Activated CD8-positive, alpha-beta T cell treated with anti-CD3 and anti-CD28 coated beads for 36 hours (primary cell): ENCODE measurements around the gene RAD23B. TPM values are rescaled to one million over a fixed set of nuclear protein-coding genes. Genes with fewer than 3 reads are reported as not detected.

ENCODE experiments used
- ATAC-seq: fragments of 200-7000 bp; cut with Tn5 transposase; one replicate; pipeline ENCODE4 v1.10.0; 2021; ENCODE audit warnings: mild to moderate bottlenecking, moderate library complexity
- CTCF ChIA-PET: fragments of 350-600 bp; sonication (Branson Sonifier 250); formaldehyde crosslinking; loops from one replicate; lab custom pipeline; 2021; ENCODE audit warnings: antibody characterized with exemption; lab: Charles Lee
- POLR2A ChIA-PET: fragments of 350-600 bp; sonication (Branson Sonifier 250); formaldehyde crosslinking; loops from one replicate; lab custom pipeline; 2021; ENCODE audit warnings: antibody characterized with exemption; lab: Charles Lee
- DNase-seq: peaks from one replicate; pipeline ENCODE4 v3.0.0-alpha.2; 2020
- H3K27ac Mint-ChIP-seq: one replicate; pipeline ENCODE4 v1.8.0; 2021; ENCODE audit warnings: mild to moderate bottlenecking, mixed read lengths
- H3K27me3 Mint-ChIP-seq: one replicate; pipeline ENCODE4 v1.8.0; 2021; ENCODE audit warnings: mixed read lengths
- H3K36me3 Mint-ChIP-seq: one replicate; pipeline ENCODE4 v1.8.0; 2021; ENCODE audit warnings: low read depth, mixed read lengths
- H3K4me1 Mint-ChIP-seq: one replicate; pipeline ENCODE4 v1.8.0; 2021; ENCODE audit warnings: low read depth, mixed read lengths
- H3K4me3 Mint-ChIP-seq: one replicate; pipeline ENCODE4 v1.8.0; 2021; ENCODE audit warnings: mild to moderate bottlenecking, moderate library complexity, mixed read lengths
- H3K9me3 Mint-ChIP-seq: one replicate; pipeline ENCODE4 v1.8.0; 2021; ENCODE audit warnings: mixed read lengths
- intact Hi-C: fragments of 100-400 bp; cut with micrococcal nuclease; formaldehyde crosslinking; loops from one replicate; pipeline ENCODE4 v1.10.0; 2022
- total RNA-seq, 2 experiments: library from RNA; stranded (reverse); gene quantifications; one replicate each; pipeline ENCODE4 v1.2.3, GENCODE V29; 2021
- TF ChIP-seq, protein P1 (sequence below): fragments of 200-600 bp; IDR thresholded peaks from one replicate; pipeline ENCODE4 v1.8.0; 2022; ENCODE audit warnings: antibody characterized with exemption, mild to moderate bottlenecking

RAD23B gene
- total RNA-seq, 2 experiments from 2014 or later: 115 to 117 TPM

DNA sequence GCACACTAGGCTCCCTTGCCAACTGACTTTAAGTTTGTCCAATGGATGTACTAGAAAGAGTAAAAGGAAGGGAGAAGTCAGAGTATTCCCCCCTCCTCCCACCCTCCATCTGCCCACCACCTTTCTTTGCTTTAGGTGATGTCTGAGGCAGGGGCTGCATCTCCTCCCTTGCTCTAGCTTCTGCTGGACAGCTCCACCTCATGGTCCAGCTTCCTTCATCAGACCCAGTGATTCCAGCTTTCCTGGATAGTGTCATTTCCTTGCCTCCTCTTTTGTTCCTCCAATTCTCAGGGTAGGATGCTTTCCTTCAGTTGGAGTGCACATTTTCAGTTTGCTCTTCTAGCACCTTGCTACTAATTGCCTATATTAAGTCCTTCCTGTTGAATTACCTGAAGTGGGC lies 67.4 kb downstream of the RAD23B start:
- Mint-ChIP-seq H3K27ac (no peak overlapping the region), H3K36me3 (no peaks in the 10 kb centered on the region), H3K4me3 (no peak overlapping the region), H3K27me3 (peaks cover 14% of the 10 kb centered on the region), H3K9me3 (no peaks in the 10 kb centered on the region), H3K4me1 (peaks cover 2% of the 10 kb centered on the region)
- ATAC-seq (no peak), DNase-seq (no peak)
- intact Hi-C loops: no loop called here
- TF ChIP-seq, protein P1, sequence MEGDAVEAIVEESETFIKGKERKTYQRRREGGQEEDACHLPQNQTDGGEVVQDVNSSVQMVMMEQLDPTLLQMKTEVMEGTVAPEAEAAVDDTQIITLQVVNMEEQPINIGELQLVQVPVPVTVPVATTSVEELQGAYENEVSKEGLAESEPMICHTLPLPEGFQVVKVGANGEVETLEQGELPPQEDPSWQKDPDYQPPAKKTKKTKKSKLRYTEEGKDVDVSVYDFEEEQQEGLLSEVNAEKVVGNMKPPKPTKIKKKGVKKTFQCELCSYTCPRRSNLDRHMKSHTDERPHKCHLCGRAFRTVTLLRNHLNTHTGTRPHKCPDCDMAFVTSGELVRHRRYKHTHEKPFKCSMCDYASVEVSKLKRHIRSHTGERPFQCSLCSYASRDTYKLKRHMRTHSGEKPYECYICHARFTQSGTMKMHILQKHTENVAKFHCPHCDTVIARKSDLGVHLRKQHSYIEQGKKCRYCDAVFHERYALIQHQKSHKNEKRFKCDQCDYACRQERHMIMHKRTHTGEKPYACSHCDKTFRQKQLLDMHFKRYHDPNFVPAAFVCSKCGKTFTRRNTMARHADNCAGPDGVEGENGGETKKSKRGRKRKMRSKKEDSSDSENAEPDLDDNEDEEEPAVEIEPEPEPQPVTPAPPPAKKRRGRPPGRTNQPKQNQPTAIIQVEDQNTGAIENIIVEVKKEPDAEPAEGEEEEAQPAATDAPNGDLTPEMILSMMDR: no peak
- ChIA-PET CTCF (interaction anchor here (1.6 kb wide), 1 partner anchor 9 kb away, joined by 8 read pairs; no protein-coding TSS in a partner anchor), POLR2A (no interaction called here)

DNA sequence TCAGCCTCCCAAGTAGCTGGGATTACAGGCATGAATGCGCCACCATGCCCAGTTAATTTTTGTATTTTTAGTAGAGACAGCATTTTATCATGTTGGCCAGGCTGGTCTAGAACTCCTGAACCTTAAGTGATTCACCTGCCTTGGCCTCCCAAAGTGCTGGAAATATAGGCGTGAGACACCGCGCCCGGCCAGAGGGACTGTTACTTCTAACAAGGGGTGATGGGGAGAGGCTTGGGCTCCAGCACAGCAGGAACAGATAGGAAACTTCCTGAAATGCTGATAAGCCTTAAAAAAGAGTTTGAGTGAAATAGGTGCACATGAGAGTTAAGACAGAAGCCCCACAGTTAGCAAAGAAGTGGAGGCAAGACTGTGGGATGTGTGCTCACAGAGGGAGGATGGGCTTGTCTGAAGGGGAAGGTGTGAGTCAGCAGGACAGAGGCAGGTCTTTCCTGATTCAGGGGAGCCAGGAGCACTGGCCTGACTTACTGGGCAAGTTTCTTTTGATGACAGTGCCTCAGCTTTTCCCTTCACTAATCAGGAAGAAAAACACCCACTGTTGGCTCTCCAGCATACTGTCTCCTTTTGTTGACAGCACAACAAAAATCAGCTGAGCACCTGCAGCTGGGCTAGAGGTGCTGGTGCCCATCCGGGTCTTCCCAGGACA lies 68.4 kb downstream of the RAD23B start:
- H3K27ac Mint-ChIP-seq: no peak overlapping the region
- TF ChIP-seq, protein P1: no peak
- ChIA-PET CTCF (interaction anchor here (4.2 kb wide), 1 partner anchor 11 kb away, joined by 27 read pairs; no protein-coding TSS in a partner anchor), POLR2A (interaction anchor here (1.0 kb wide), 1 partner anchor 161 kb away, joined by 3 read pairs; no protein-coding TSS in a partner anchor)
- no peaks in the 10 kb centered on the region for H3K9me3 Mint-ChIP-seq
- intact Hi-C loops: no loop called here
- peaks cover 14% of the 10 kb centered on the region for H3K27me3 Mint-ChIP-seq
- ATAC-seq: no peak
- no peaks in the 10 kb centered on the region for H3K36me3 Mint-ChIP-seq
- no peaks in the 10 kb centered on the region for H3K4me1 Mint-ChIP-seq
- DNase-seq: no peak
- no peak overlapping the region for H3K4me3 Mint-ChIP-seq

DNA sequence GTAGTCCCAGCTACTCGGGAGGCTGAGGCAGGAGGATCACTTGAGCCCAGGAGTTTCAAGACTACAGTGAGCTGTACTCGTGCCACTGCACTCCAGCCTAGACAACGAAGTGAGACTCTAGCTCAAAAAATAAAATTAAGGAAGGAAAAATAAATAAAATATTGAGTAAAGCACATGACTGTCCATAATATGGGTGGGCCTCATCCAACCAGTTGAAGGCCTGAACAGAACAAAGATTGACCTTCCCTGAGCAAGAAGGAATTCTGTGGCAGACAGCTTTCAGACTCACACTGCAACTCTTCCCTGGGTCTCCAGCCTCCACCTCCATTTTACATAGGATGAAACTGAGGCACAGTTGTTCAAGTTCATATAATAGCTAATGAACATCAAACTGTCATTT lies 72.3 kb downstream of the RAD23B start:
- DNase-seq (no peak), ATAC-seq (no peak)
- no peak overlapping the region for H3K27ac Mint-ChIP-seq
- intact Hi-C loops: no loop called here
- ChIA-PET POLR2A (interaction anchor here (0.7 kb wide), 1 partner anchor 17 kb away, joined by 3 read pairs; no protein-coding TSS in a partner anchor), CTCF (no interaction called here)
- TF ChIP-seq, protein P1: no peak
- no peak overlapping the region for H3K4me3 Mint-ChIP-seq
- H3K9me3 Mint-ChIP-seq: no peaks in the 10 kb centered on the region
- no peaks in the 10 kb centered on the region for H3K4me1 Mint-ChIP-seq
- no peaks in the 10 kb centered on the region for H3K36me3 Mint-ChIP-seq
- H3K27me3 Mint-ChIP-seq: peaks cover 14% of the 10 kb centered on the region

DNA sequence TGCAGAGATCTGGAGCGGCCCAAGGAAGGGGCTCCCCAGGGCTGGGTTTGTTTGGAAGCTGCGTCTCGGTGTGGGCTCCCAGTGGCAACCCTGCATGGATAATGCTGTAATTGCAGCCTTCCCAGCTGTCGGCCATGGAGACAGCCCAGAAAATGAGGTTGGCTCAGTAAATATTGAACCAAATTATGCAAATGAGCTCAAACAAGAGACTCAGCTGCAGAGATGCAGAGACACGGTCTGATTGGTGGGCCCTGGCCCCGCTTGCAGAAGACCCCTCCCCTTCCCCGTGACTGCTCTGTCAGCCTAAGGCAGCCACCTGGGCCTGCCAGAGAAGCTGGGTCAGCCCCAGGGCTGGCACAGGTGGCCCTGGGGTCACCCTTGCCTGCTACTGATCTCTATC lies 75.9 kb downstream of the RAD23B start:
- Mint-ChIP-seq H3K36me3 (no peaks in the 10 kb centered on the region), H3K4me1 (peaks cover 2% of the 10 kb centered on the region), H3K27me3 (no peaks in the 10 kb centered on the region), H3K4me3 (no peak overlapping the region), H3K27ac (no peak overlapping the region), H3K9me3 (no peaks in the 10 kb centered on the region)
- intact Hi-C loops: no loop called here
- CTCF ChIA-PET: interaction anchor here (1.4 kb wide), 1 partner anchor 17 kb away, joined by 5 read pairs; no protein-coding TSS in a partner anchor
- POLR2A ChIA-PET: no interaction called here
- ATAC-seq (no peak), DNase-seq (no peak)
- TF ChIP-seq, protein P1: no peak

DNA sequence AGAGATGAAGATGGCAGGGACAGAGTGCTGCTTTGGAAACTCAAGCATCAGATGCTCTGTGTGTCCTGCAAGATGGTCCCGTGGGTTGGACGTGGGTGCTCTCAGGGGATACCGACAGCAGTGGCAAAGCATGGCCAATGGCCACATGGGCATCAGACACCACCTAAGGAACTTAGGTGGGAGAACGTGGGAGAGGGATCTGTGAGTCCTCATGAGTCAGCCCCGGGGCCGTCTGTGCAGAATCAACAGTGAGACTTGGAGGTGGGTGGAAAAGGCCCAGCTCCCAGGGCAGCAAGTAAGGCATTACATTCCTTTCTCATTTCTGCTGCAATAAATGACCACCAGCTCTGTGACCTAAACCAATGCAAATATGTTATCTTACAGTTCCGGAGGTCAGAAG lies 77.0 kb downstream of the RAD23B start:
- ChIA-PET POLR2A (no interaction called here), CTCF (no interaction called here)
- intact Hi-C loops: no loop called here
- Mint-ChIP-seq H3K27me3 (peaks cover 3% of the 10 kb centered on the region), H3K4me3 (no peak overlapping the region), H3K9me3 (no peaks in the 10 kb centered on the region), H3K36me3 (no peaks in the 10 kb centered on the region), H3K4me1 (peaks cover 2% of the 10 kb centered on the region), H3K27ac (no peak overlapping the region)
- ATAC-seq: no peak
- DNase-seq: no peak
- TF ChIP-seq, protein P1: no peak
